Erythroblast (primary cell): Measurements from ENCODE around the gene CPEB2.

ENCODE experiments used
- GATA1 ChIP-seq: IDR thresholded peaks from 2 replicates; pipeline ENCODE4 v1.6.1; 2011; ENCODE audit warnings: low read depth, mild to moderate bottlenecking, control low read depth, low read length, moderate library complexity
- POLR2A ChIP-seq: IDR thresholded peaks from 2 replicates; pipeline ENCODE4 v1.6.1; 2011; ENCODE audit warnings: mild to moderate bottlenecking, low read length

GRCh38 chr4:15027921-15028435 lies 25.7 kb downstream of the CPEB2 start:
- TF ChIP-seq POLR2A (no peak), GATA1 (no peak)
